Keratinocyte (primary cell): ENCODE results near the gene KCNK7.

Source experiments
- CTCF ChIP-seq, 3 experiments: IDR thresholded peaks in 1 of 3; conservative IDR thresholded peaks in 1 of 3; optimal IDR thresholded peaks in 1 of 3; 2 replicates in 2 of 3; 3 replicates in 1 of 3; pipeline versions ENCODE3 to v1.5.1; 2011; ENCODE audit warnings: low read length in 3 of 3, mild to moderate bottlenecking in 3 of 3, moderate library complexity in 2 of 3, control low read depth in 1 of 3, inconsistent platforms in 1 of 3; ENCODE audit not compliant: insufficient read depth in 2 of 3; ENCODE audit errors: extremely low read depth in 1 of 3
- EZH2 ChIP-seq: IDR thresholded peaks from one replicate; pipeline ENCODE4 v1.6.1; 2012; ENCODE audit warnings: inconsistent platforms, mild to moderate bottlenecking, low read length, moderate library complexity

DNA sequence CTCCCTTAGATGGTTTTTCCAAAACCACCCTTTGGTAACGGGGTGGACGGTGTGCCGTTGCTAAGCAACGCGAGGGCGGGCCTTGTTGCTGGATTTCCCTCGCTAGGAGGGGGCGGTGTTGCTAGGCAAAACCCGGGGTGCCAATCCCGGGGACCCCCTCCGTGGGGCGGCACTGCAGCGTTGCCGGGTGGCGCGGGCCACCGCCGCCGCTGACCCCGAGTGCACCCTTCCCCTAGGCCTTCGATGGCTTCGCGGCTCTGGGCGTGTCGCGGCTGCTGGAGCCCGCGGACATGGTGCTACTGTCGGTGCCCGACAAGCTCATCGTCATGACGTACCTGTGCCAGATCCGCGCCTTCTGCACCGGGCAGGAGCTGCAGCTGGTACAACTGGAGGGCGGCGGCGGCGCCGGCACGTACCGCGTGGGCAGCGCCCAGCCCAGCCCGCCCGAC lies 10.9 kb downstream of the KCNK7 start:
- TF ChIP-seq CTCF (optimal IDR thresholded peaks at IDR 0.05 in 1 of 3, IDR thresholded peaks at IDR 0.05 in 1 of 3, conservative IDR thresholded peaks at IDR 0.05 in 1 of 3; ENCODE audit: extremely low read depth in 1 of 3, insufficient read depth in 2 of 3, low read length in 3 of 3) (no peak), EZH2 (no peak)
